Suprapubic skin (tissue), 4 donors: Measurements from ENCODE around the gene ACAD11.

Experiments used
- EP300 ChIP-seq: sonication (generic); formaldehyde crosslinking; IDR thresholded peaks from one replicate; pipeline ENCODE4 v1.6.1; 2017; ENCODE audit warnings: antibody characterized with exemption
- POLR2A ChIP-seq, 2 donors: fragments of 450-650 bp; IDR thresholded peaks; one replicate each; pipeline ENCODE4 v1.6.1; 2017; ENCODE audit warnings: antibody characterized with exemption in 2 of 2, mild to moderate bottlenecking in 2 of 2, moderate library complexity in 2 of 2
- POLR2AphosphoS5 ChIP-seq, 3 donors: sonication (generic); formaldehyde crosslinking; IDR thresholded peaks; one replicate each; pipeline ENCODE4 v1.6.1; 2017; ENCODE audit warnings: antibody characterized with exemption in 3 of 3
- TF ChIP-seq, protein P1 (sequence below), 2 donors: fragments of 200-600 bp in 1 of 2; fragments of 450-650 bp in 1 of 2; sonication (generic) in 1 of 2; IDR thresholded peaks; one replicate each; pipeline ENCODE4 v1.5.1; 2016 to 2019; ENCODE audit warnings: antibody characterized with exemption in 2 of 2, mild to moderate bottlenecking in 1 of 2, moderate library complexity in 1 of 2

DNA sequence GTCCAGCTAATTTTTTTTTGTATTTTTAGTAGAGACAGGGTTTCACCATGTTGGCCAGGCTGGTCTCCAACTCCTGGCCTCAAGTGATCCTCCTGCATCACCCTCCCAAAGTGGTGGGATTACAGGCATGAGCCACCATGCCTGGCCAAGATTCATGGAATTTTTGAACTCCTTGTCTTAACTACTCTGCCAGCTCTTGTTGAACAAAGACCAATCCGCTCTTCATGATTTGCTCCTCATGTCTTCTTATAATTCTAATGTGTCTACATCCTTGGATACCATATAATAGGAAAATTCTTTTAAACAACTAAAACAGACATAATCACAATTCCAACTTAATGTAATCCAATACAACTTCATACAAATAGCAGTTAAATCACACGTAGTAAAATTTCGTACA, 21.8 kb upstream of the ACAD11 start:
- no peak for TF ChIP-seq EP300
- no peak for TF ChIP-seq POLR2A (IDR thresholded peaks at IDR 0.05)
- TF ChIP-seq, protein P1, sequence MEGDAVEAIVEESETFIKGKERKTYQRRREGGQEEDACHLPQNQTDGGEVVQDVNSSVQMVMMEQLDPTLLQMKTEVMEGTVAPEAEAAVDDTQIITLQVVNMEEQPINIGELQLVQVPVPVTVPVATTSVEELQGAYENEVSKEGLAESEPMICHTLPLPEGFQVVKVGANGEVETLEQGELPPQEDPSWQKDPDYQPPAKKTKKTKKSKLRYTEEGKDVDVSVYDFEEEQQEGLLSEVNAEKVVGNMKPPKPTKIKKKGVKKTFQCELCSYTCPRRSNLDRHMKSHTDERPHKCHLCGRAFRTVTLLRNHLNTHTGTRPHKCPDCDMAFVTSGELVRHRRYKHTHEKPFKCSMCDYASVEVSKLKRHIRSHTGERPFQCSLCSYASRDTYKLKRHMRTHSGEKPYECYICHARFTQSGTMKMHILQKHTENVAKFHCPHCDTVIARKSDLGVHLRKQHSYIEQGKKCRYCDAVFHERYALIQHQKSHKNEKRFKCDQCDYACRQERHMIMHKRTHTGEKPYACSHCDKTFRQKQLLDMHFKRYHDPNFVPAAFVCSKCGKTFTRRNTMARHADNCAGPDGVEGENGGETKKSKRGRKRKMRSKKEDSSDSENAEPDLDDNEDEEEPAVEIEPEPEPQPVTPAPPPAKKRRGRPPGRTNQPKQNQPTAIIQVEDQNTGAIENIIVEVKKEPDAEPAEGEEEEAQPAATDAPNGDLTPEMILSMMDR (IDR thresholded peaks at IDR 0.05): no peak
- TF ChIP-seq POLR2AphosphoS5 (IDR thresholded peaks at IDR 0.05): no peak
